Neural cell (in vitro differentiated cells): ENCODE measurements around the gene NEDD9. TPM values are rescaled to one million over a fixed set of nuclear protein-coding genes. Genes with fewer than 3 reads are reported as not detected.

Experiments used
- H2AFZ ChIP-seq: fragments of 200-600, 300-800 bp; sonication (generic), shearing (Covaris generic); 2 replicates; pipeline ENCODE4 v1.6.0; 2014; ENCODE audit warnings: low read depth, mild to moderate bottlenecking, antibody characterized with exemption, low read length, moderate library complexity
- H3F3A ChIP-seq: fragments of 200-600 bp; shearing (Covaris generic); 2 replicates; pipeline ENCODE4 v1.6.1; 2016; ENCODE audit warnings: mild to moderate bottlenecking, moderate library complexity, mixed read lengths, antibody characterized with exemption, low read length; ENCODE audit not compliant: insufficient read depth, poor library complexity, severe bottlenecking
- H3K27ac ChIP-seq: fragments of 200-600, 300-800 bp; sonication (generic), shearing (Covaris generic); 2 replicates; pipeline ENCODE4 v1.5.1; 2014; ENCODE audit warnings: mild to moderate bottlenecking, low read length, moderate library complexity
- H3K27me3 ChIP-seq: fragments of 300-800, 200-600 bp; sonication (generic), shearing (Covaris generic); 2 replicates; pipeline ENCODE4 v1.6.0; 2014; ENCODE audit warnings: mild to moderate bottlenecking, low read depth, low read length, moderate library complexity; ENCODE audit not compliant: insufficient read depth
- H3K36me3 ChIP-seq: fragments of 300-800, 200-600 bp; sonication (generic), shearing (Covaris generic); 2 replicates; pipeline ENCODE4 v1.5.1; 2014; ENCODE audit warnings: mild to moderate bottlenecking, antibody characterized with exemption, low read length, moderate library complexity; ENCODE audit not compliant: insufficient read depth
- H3K4me2 ChIP-seq: fragments of 300-800, 200-600 bp; sonication (generic), shearing (Covaris generic); 2 replicates; pipeline ENCODE4 v1.6.0; 2014; ENCODE audit warnings: mild to moderate bottlenecking, low read length
- H3K4me3 ChIP-seq: fragments of 300-800, 200-600 bp; sonication (generic), shearing (Covaris generic); 2 replicates; pipeline ENCODE4 v1.5.1; 2014; ENCODE audit warnings: mild to moderate bottlenecking, low read length, moderate library complexity
- H3K79me2 ChIP-seq: fragments of 200-600 bp; shearing (Covaris generic); replicated peaks from 2 replicates; pipeline ENCODE4 v1.6.0; 2014; ENCODE audit warnings: mild to moderate bottlenecking, low read length, moderate library complexity; ENCODE audit not compliant: insufficient read depth
- H3K9ac ChIP-seq: fragments of 300-800, 200-600 bp; sonication (generic), shearing (Covaris generic); 2 replicates; pipeline ENCODE4 v1.6.1; 2016; ENCODE audit warnings: mild to moderate bottlenecking, low read length, mixed read lengths
- H3K9me2 ChIP-seq: fragments of 200-600 bp; shearing (Covaris generic); 2 replicates; pipeline ENCODE4 v1.6.1; 2016; ENCODE audit warnings: mild to moderate bottlenecking, low read length, mixed read lengths; ENCODE audit not compliant: insufficient read depth
- H3K9me3 ChIP-seq: fragments of 200-600, 300-800 bp; sonication (generic), shearing (Covaris generic); 2 replicates; pipeline ENCODE4 v1.6.1; 2016; ENCODE audit warnings: mild to moderate bottlenecking, mixed run types, low read length, moderate library complexity, mixed read lengths
- H4K20me1 ChIP-seq: fragments of 200-600 bp; shearing (Covaris generic); 2 replicates; pipeline ENCODE4 v1.6.1; 2016; ENCODE audit warnings: mild to moderate bottlenecking, mixed run types; ENCODE audit not compliant: insufficient read depth
- CTCF ChIP-seq: fragments of 450-650 bp; IDR thresholded peaks from 2 replicates; pipeline ENCODE4 v1.5.1; 2014; ENCODE audit warnings: antibody characterized with exemption, mild to moderate bottlenecking, moderate library complexity; ENCODE audit not compliant: poor library complexity, severe bottlenecking
- EP300 ChIP-seq: fragments of 450-650 bp; conservative IDR thresholded peaks from 2 replicates; pipeline ENCODE4 v1.6.1; 2014; ENCODE audit warnings: antibody characterized with exemption, mild to moderate bottlenecking, moderate library complexity; ENCODE audit not compliant: poor library complexity, severe bottlenecking
- EZH2 ChIP-seq: fragments of 200-600, 300-800 bp; shearing (Covaris generic), sonication (generic); IDR thresholded peaks from 2 replicates; pipeline ENCODE4 v1.6.1; 2014; ENCODE audit warnings: antibody characterized with exemption, low read length, borderline replicate concordance, mild to moderate bottlenecking; ENCODE audit not compliant: insufficient read depth, poor library complexity, severe bottlenecking
- MXI1 ChIP-seq: fragments of 450-650 bp; conservative IDR thresholded peaks from 2 replicates; pipeline ENCODE4 v1.6.1; 2014; ENCODE audit warnings: antibody characterized with exemption, mild to moderate bottlenecking; ENCODE audit not compliant: poor library complexity, severe bottlenecking
- POLR2AphosphoS5 ChIP-seq: IDR thresholded peaks from 2 replicates; pipeline ENCODE4 v1.6.1; 2012
- RAD21 ChIP-seq: fragments of 450-650 bp; conservative IDR thresholded peaks from 2 replicates; pipeline ENCODE4 v1.6.1; 2014; ENCODE audit warnings: antibody characterized with exemption, mild to moderate bottlenecking, moderate library complexity
- REST ChIP-seq: IDR thresholded peaks from 2 replicates; pipeline ENCODE4 v1.6.1; 2012; ENCODE audit warnings: borderline replicate concordance
- SMC3 ChIP-seq: fragments of 450-650 bp; conservative IDR thresholded peaks from 2 replicates; pipeline ENCODE4 v1.6.1; 2014; ENCODE audit warnings: antibody characterized with exemption, mild to moderate bottlenecking, moderate library complexity; ENCODE audit not compliant: poor library complexity
- TAF1 ChIP-seq: IDR thresholded peaks from 2 replicates; pipeline ENCODE4 v1.6.1; 2012; ENCODE audit warnings: low read depth
- polyA plus RNA-seq: library from polyadenylated mRNA; depleted of rRNA; stranded (reverse); fragments of >200 nt; gene quantifications from 2 replicates; pipeline ENCODE4 v1.2.3, GENCODE V29; 2014

Gene NEDD9
- polyA plus RNA-seq, 1 donor from 2014 or later = 0.11 TPM

DNA sequence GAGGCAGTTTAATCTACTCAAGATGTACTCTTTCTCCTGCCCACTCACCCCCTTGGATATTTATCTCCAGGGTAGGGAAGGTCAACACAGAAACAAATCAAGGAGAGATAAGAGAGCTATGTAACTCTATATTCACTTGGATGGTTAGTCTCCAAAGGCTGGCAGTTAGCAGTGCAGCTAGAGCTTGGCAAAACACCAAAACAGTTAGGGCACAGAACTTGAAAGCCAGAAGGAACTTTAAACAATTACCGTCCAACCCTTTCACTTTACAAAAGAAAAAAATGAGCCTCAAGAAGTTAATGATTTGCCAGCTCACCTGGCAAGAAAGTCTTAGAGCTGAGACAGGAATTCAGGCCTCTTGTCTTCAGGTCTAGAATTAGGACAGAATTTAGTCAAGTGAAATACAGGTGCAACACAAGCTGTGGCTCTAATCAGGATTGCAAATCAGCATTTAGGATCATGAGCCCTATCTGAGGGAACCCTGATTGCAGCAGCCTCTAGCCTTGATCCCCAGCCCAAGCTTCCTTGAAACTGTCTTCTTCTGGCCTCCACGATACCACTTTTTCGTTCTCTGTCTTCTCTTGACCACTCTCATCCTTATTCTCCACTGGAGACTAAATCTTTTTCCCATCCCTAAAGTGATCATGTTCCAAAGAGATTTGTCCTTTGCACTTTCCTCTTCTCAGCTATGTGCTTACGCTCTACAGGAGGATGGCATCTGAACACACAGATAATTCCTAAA lies 14.9 kb downstream of the NEDD9 start:
- TF ChIP-seq EP300 (no peak), MXI1 (no peak), EZH2 (no peak)
- no peaks in the 10 kb centered on the region for H3F3A ChIP-seq
- H3K9ac ChIP-seq = no peak overlapping the region
- H4K20me1 ChIP-seq = no peaks in the 10 kb centered on the region
- no peaks in the 10 kb centered on the region for H3K79me2 ChIP-seq
- H3K27ac ChIP-seq = no peak overlapping the region
- no peak overlapping the region for H3K4me3 ChIP-seq
- no peak overlapping the region for H2AFZ ChIP-seq
- H3K9me3 ChIP-seq = no peaks in the 10 kb centered on the region
- H3K36me3 ChIP-seq = no peaks in the 10 kb centered on the region
- no peaks in the 10 kb centered on the region for H3K9me2 ChIP-seq
- H3K27me3 ChIP-seq = no peaks in the 10 kb centered on the region
- H3K4me2 ChIP-seq = no peak overlapping the region

DNA sequence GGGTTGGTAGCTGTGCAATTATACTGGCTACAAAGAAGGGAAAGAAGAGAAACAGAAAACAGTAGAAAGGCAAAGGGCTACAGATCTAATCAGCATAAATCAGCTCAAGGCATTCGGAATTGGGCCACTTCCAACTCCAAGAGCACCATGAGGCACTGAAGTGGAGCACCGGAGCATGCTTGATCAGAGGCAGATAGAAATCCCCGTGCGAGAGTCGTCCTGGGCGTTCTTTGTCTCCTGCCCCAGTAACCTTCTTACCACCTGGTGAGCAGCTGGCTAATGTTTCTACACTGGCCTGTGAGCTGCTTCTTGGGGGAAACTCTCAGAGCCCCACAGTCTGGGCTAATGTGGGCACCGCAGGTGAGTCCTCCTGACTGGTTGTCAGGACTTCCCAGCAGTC lies 16.7 kb downstream of the NEDD9 start:
- Histone ChIP-seq H4K20me1 (no peaks in the 10 kb centered on the region), H3K27ac (no peak overlapping the region), H3K4me2 (no peak overlapping the region), H3K36me3 (no peaks in the 10 kb centered on the region), H3K9ac (no peak overlapping the region), H3K9me3 (no peaks in the 10 kb centered on the region), H3K27me3 (no peaks in the 10 kb centered on the region), H3K4me3 (no peak overlapping the region), H3K79me2 (no peaks in the 10 kb centered on the region), H2AFZ (no peak overlapping the region), H3F3A (no peaks in the 10 kb centered on the region), H3K9me2 (no peaks in the 10 kb centered on the region)
- TF ChIP-seq CTCF (no peak), TAF1 (no peak), POLR2AphosphoS5 (no peak), MXI1 (no peak), REST (no peak), SMC3 (no peak), EP300 (no peak), RAD21 (no peak), EZH2 (no peak)
